PFSK-1 (cell line): ENCODE data around the gene C1orf105.

ENCODE experiments used
- FOXP2 ChIP-seq: optimal IDR thresholded peaks from 2 replicates; pipeline ENCODE3; 2011; ENCODE audit warnings: borderline replicate concordance, control low read depth, inconsistent platforms; ENCODE audit not compliant: insufficient read depth; ENCODE audit errors: extremely low read length, extremely low read depth
- POLR2AphosphoS5 ChIP-seq: IDR thresholded peaks from 2 replicates; pipeline ENCODE4 v1.6.1; 2012; ENCODE audit warnings: low read depth, mild to moderate bottlenecking, control low read depth, low read length, moderate library complexity
- SIN3A ChIP-seq: IDR thresholded peaks from 2 replicates; pipeline ENCODE4 v1.6.1; 2012; ENCODE audit warnings: mild to moderate bottlenecking, low read length, moderate library complexity, borderline replicate concordance; ENCODE audit not compliant: insufficient read depth
- TAF1 ChIP-seq: IDR thresholded peaks from 2 replicates; pipeline ENCODE4 v1.6.1; 2012; ENCODE audit warnings: low read length, control low read depth, borderline replicate concordance; ENCODE audit not compliant: insufficient read depth

GRCh38 chr1:172514108-172514507 is 93.6 kb downstream of the C1orf105 start:
- no peak for TF ChIP-seq POLR2AphosphoS5
- no peak for TF ChIP-seq TAF1
- no peak for TF ChIP-seq FOXP2
- no peak for TF ChIP-seq SIN3A
